GM10266 (cell line): ENCODE results near the gene QRICH1.

Experiments
- DNase-seq: peaks from one replicate; pipeline ENCODE4 v3.0.0; 2012; ENCODE audit errors: extremely low spot score
- CTCF ChIP-seq: IDR thresholded peaks from 2 replicates; pipeline ENCODE4 v1.5.1; 2012; ENCODE audit warnings: mild to moderate bottlenecking, low read depth; ENCODE audit not compliant: control insufficient read depth, insufficient read depth; ENCODE audit errors: missing control alignments

The QRICH1 gene

GRCh38 chr3:49093853-49094767, at the start of gene QRICH1:
Gene QRICH1, minus strand, starts transcription at chr3:49094071. Its CDS starts 17,054 bp downstream, at chr3:49077017.
- peak; percentile 95 for DNase-seq
- peak; percentile 63 for TF ChIP-seq CTCF

- no peak for TF ChIP-seq CTCF
- DNase-seq = no peak
Measured at GRCh38 chr3:49140080-49140479, 46.2 kb upstream of the QRICH1 start.

- no peak for TF ChIP-seq CTCF
- no peak for DNase-seq
Measured at GRCh38 chr3:49135499-49135898, 41.6 kb upstream of the QRICH1 start.

- no peak for TF ChIP-seq CTCF
- no peak for DNase-seq
Measured at GRCh38 chr3:49134471-49135265, 40.8 kb upstream of the QRICH1 start.

GRCh38 chr3:49133226-49133951, 39.5 kb upstream of the QRICH1 start:
- TF ChIP-seq CTCF = no peak
- DNase-seq = no peak

- DNase-seq = no peak
- no peak for TF ChIP-seq CTCF
Measured at GRCh38 chr3:49132437-49133225, 38.8 kb upstream of the QRICH1 start, which contains the start of gene LAMB2. Gene LAMB2, minus strand, starts transcription at chr3:49133050. Its CDS starts 183 bp downstream, at chr3:49132867.
